Measurements from ENCODE around the gene TMEM80.
"Not testable (repeated sequence)": the region's sequence is repeated elsewhere in the genome, so short reads cannot be mapped to it uniquely, and the experiment has no call there.

TMEM80 gene

GRCh38 chr11:734541-734940, 38.9 kb downstream of the TMEM80 start:
- not testable (repeated sequence) for H3K27ac ChIP-seq (ENCODE audit: low read depth, low read length); H3K9ac ChIP-seq (ENCODE audit: low read length); H3K79me2 ChIP-seq (ENCODE audit: control insufficient read depth, insufficient read depth, low read length); H3K36me3 ChIP-seq (ENCODE audit: control insufficient read depth, insufficient read depth, low read length); H2AK5ac ChIP-seq (ENCODE audit: low read length); H3K4ac ChIP-seq (ENCODE audit: low read depth, low read length); H2BK5ac ChIP-seq (ENCODE audit: low read length); H3K4me1 ChIP-seq (ENCODE audit: control insufficient read depth, low read depth, low read length); H3K4me2 ChIP-seq (ENCODE audit: low read length); H3K4me3 ChIP-seq (ENCODE audit: low read length); H4K8ac ChIP-seq (ENCODE audit: low read depth, low read length); DNase-seq; H3K79me1 ChIP-seq (ENCODE audit: low read length); H4K5ac ChIP-seq (ENCODE audit: low read length); H3K18ac ChIP-seq (ENCODE audit: low read length); H2BK120ac ChIP-seq (ENCODE audit: low read depth, low read length); H2BK15ac ChIP-seq (replicated peaks; ENCODE audit: low read depth); H3K56ac ChIP-seq (ENCODE audit: low read length); H3K23ac ChIP-seq (ENCODE audit: low read length); H3K27me3 ChIP-seq (ENCODE audit: insufficient read depth, low read length, poor library complexity)
- no CpG with 5 or more reads among the region's 26 CpGs for WGBS (ENCODE audit: extremely low coverage, insufficient coverage, low lambda C conversion rate)

- no peaks in the 10 kb centered on the region for H3K36me3 ChIP-seq (ENCODE audit: control insufficient read depth, insufficient read depth, low read length)
- no peaks in the 10 kb centered on the region for H3K27me3 ChIP-seq (ENCODE audit: insufficient read depth, low read length, poor library complexity)
- WGBS (ENCODE audit: extremely low coverage, insufficient coverage, low lambda C conversion rate) = no CpG with 5 or more reads among the region's 11 CpGs
- H4K8ac ChIP-seq (ENCODE audit: low read depth, low read length) = no peak overlapping the region
- no peak overlapping the region for H2BK120ac ChIP-seq (ENCODE audit: low read depth, low read length)
- H3K56ac ChIP-seq (ENCODE audit: low read length) = no peak overlapping the region
- no peak overlapping the region for H3K4me3 ChIP-seq (ENCODE audit: low read length)
- H3K9ac ChIP-seq (ENCODE audit: low read length) = no peak overlapping the region
- no peak overlapping the region for H3K27ac ChIP-seq (ENCODE audit: low read depth, low read length)
- no peak for DNase-seq
- no peaks in the 10 kb centered on the region for H3K79me1 ChIP-seq (ENCODE audit: low read length)
- H3K18ac ChIP-seq (ENCODE audit: low read length) = no peak overlapping the region
- no peaks in the 10 kb centered on the region for H3K4me1 ChIP-seq (ENCODE audit: control insufficient read depth, low read depth, low read length)
- H2BK5ac ChIP-seq (ENCODE audit: low read length) = no peak overlapping the region
- H2BK15ac ChIP-seq (replicated peaks; ENCODE audit: low read depth) = no peak overlapping the region
- H2AK5ac ChIP-seq (ENCODE audit: low read length) = no peak overlapping the region
- no peak overlapping the region for H3K23ac ChIP-seq (ENCODE audit: low read length)
- no peaks in the 10 kb centered on the region for H3K79me2 ChIP-seq (ENCODE audit: control insufficient read depth, insufficient read depth, low read length)
- no peak overlapping the region for H3K4me2 ChIP-seq (ENCODE audit: low read length)
- H3K4ac ChIP-seq (ENCODE audit: low read depth, low read length) = no peak overlapping the region
- H4K5ac ChIP-seq (ENCODE audit: low read length) = no peak overlapping the region
Observed at GRCh38 chr11:737366-737765, 41.8 kb downstream of the TMEM80 start.

GRCh38 chr11:737899-738298, 42.3 kb downstream of the TMEM80 start:
- H3K36me3 ChIP-seq (ENCODE audit: control insufficient read depth, insufficient read depth, low read length); H3K9ac ChIP-seq (ENCODE audit: low read length); H2BK15ac ChIP-seq (replicated peaks; ENCODE audit: low read depth); H3K18ac ChIP-seq (ENCODE audit: low read length); H4K8ac ChIP-seq (ENCODE audit: low read depth, low read length); H2AK5ac ChIP-seq (ENCODE audit: low read length); H3K4me1 ChIP-seq (ENCODE audit: control insufficient read depth, low read depth, low read length); H3K56ac ChIP-seq (ENCODE audit: low read length); DNase-seq; H3K4me2 ChIP-seq (ENCODE audit: low read length); H3K27ac ChIP-seq (ENCODE audit: low read depth, low read length); H4K5ac ChIP-seq (ENCODE audit: low read length); H3K27me3 ChIP-seq (ENCODE audit: insufficient read depth, low read length, poor library complexity); H3K79me1 ChIP-seq (ENCODE audit: low read length); H2BK120ac ChIP-seq (ENCODE audit: low read depth, low read length); H3K4ac ChIP-seq (ENCODE audit: low read depth, low read length); H3K23ac ChIP-seq (ENCODE audit: low read length); H3K79me2 ChIP-seq (ENCODE audit: control insufficient read depth, insufficient read depth, low read length); H2BK5ac ChIP-seq (ENCODE audit: low read length); H3K4me3 ChIP-seq (ENCODE audit: low read length): not testable (repeated sequence)
- no CpG with 5 or more reads among the region's 10 CpGs for WGBS (ENCODE audit: extremely low coverage, insufficient coverage, low lambda C conversion rate)

- H3K4me1 ChIP-seq (ENCODE audit: control insufficient read depth, low read depth, low read length) = no peaks in the 10 kb centered on the region
- no peak overlapping the region for H2BK15ac ChIP-seq (replicated peaks; ENCODE audit: low read depth)
- H3K27ac ChIP-seq (ENCODE audit: low read depth, low read length) = no peak overlapping the region
- H3K4ac ChIP-seq (ENCODE audit: low read depth, low read length) = no peak overlapping the region
- H3K23ac ChIP-seq (ENCODE audit: low read length) = no peak overlapping the region
- no peak overlapping the region for H4K5ac ChIP-seq (ENCODE audit: low read length)
- no peak overlapping the region for H3K9ac ChIP-seq (ENCODE audit: low read length)
- no peaks in the 10 kb centered on the region for H3K79me2 ChIP-seq (ENCODE audit: control insufficient read depth, insufficient read depth, low read length)
- no peak overlapping the region for H3K56ac ChIP-seq (ENCODE audit: low read length)
- no peak overlapping the region for H3K4me2 ChIP-seq (ENCODE audit: low read length)
- no peak overlapping the region for H4K8ac ChIP-seq (ENCODE audit: low read depth, low read length)
- no peaks in the 10 kb centered on the region for H3K36me3 ChIP-seq (ENCODE audit: control insufficient read depth, insufficient read depth, low read length)
- H3K18ac ChIP-seq (ENCODE audit: low read length) = no peak overlapping the region
- H3K79me1 ChIP-seq (ENCODE audit: low read length) = no peaks in the 10 kb centered on the region
- no CpG with 5 or more reads among the region's 3 CpGs for WGBS (ENCODE audit: extremely low coverage, insufficient coverage, low lambda C conversion rate)
- H2BK5ac ChIP-seq (ENCODE audit: low read length) = no peak overlapping the region
- H3K4me3 ChIP-seq (ENCODE audit: low read length) = no peak overlapping the region
- peak; percentile 58 for DNase-seq
- no peak overlapping the region for H2BK120ac ChIP-seq (ENCODE audit: low read depth, low read length)
- H2AK5ac ChIP-seq (ENCODE audit: low read length) = no peak overlapping the region
- no peaks in the 10 kb centered on the region for H3K27me3 ChIP-seq (ENCODE audit: insufficient read depth, low read length, poor library complexity)
Observed at GRCh38 chr11:742156-742546, 46.5 kb downstream of the TMEM80 start.

- H2BK15ac ChIP-seq (replicated peaks; ENCODE audit: low read depth) = no peak overlapping the region
- H4K5ac ChIP-seq (ENCODE audit: low read length) = no peak overlapping the region
- WGBS (ENCODE audit: extremely low coverage, insufficient coverage, low lambda C conversion rate) = no CpG with 5 or more reads among the region's 4 CpGs
- H3K27ac ChIP-seq (ENCODE audit: low read depth, low read length) = no peak overlapping the region
- no peak overlapping the region for H4K8ac ChIP-seq (ENCODE audit: low read depth, low read length)
- H2AK5ac ChIP-seq (ENCODE audit: low read length) = no peak overlapping the region
- H2BK5ac ChIP-seq (ENCODE audit: low read length) = no peak overlapping the region
- no peak for DNase-seq
- H3K23ac ChIP-seq (ENCODE audit: low read length) = no peak overlapping the region
- H3K9ac ChIP-seq (ENCODE audit: low read length) = no peak overlapping the region
- H3K18ac ChIP-seq (ENCODE audit: low read length) = no peak overlapping the region
- H3K27me3 ChIP-seq (ENCODE audit: insufficient read depth, low read length, poor library complexity) = no peaks in the 10 kb centered on the region
- no peak overlapping the region for H3K4ac ChIP-seq (ENCODE audit: low read depth, low read length)
- H3K4me3 ChIP-seq (ENCODE audit: low read length) = no peak overlapping the region
- H3K36me3 ChIP-seq (ENCODE audit: control insufficient read depth, insufficient read depth, low read length) = no peaks in the 10 kb centered on the region
- H3K4me1 ChIP-seq (ENCODE audit: control insufficient read depth, low read depth, low read length) = no peaks in the 10 kb centered on the region
- no peak overlapping the region for H3K56ac ChIP-seq (ENCODE audit: low read length)
- peaks cover 2% of the 10 kb centered on the region for H3K79me2 ChIP-seq (ENCODE audit: control insufficient read depth, insufficient read depth, low read length)
- H3K4me2 ChIP-seq (ENCODE audit: low read length) = no peak overlapping the region
- H3K79me1 ChIP-seq (ENCODE audit: low read length) = no peaks in the 10 kb centered on the region
- no peak overlapping the region for H2BK120ac ChIP-seq (ENCODE audit: low read depth, low read length)
Observed at GRCh38 chr11:742571-743201, 47.1 kb downstream of the TMEM80 start.

- Histone ChIP-seq H3K4me3 (ENCODE audit: low read length) (no peak overlapping the region), H3K36me3 (ENCODE audit: control insufficient read depth, insufficient read depth, low read length) (no peaks in the 10 kb centered on the region), H3K4me1 (ENCODE audit: control insufficient read depth, low read depth, low read length) (peaks cover 3% of the 10 kb centered on the region), H3K56ac (ENCODE audit: low read length) (no peak overlapping the region), H3K79me2 (ENCODE audit: control insufficient read depth, insufficient read depth, low read length) (peaks cover 25% of the 10 kb centered on the region), H4K5ac (ENCODE audit: low read length) (no peak overlapping the region), H3K27ac (ENCODE audit: low read depth, low read length) (no peak overlapping the region), H3K23ac (ENCODE audit: low read length) (no peak overlapping the region), H2AK5ac (ENCODE audit: low read length) (no peak overlapping the region), H3K27me3 (ENCODE audit: insufficient read depth, low read length, poor library complexity) (no peaks in the 10 kb centered on the region), H2BK5ac (ENCODE audit: low read length) (no peak overlapping the region), H3K18ac (ENCODE audit: low read length) (no peak overlapping the region), H3K4ac (ENCODE audit: low read depth, low read length) (no peak overlapping the region), H2BK120ac (ENCODE audit: low read depth, low read length) (no peak overlapping the region), H3K79me1 (ENCODE audit: low read length) (peaks cover 9% of the 10 kb centered on the region), H2BK15ac (replicated peaks; ENCODE audit: low read depth) (no peak overlapping the region), H3K4me2 (ENCODE audit: low read length) (no peak overlapping the region), H4K8ac (ENCODE audit: low read depth, low read length) (no peak overlapping the region), H3K9ac (ENCODE audit: low read length) (no peak overlapping the region)
- DNase-seq = no peak
- WGBS (ENCODE audit: extremely low coverage, insufficient coverage, low lambda C conversion rate) = no CpG with 5 or more reads among the region's 1 CpG
Observed at GRCh38 chr11:745428-745827, 49.8 kb downstream of the TMEM80 start.
